NT2/D1 (cell line): ENCODE data around the gene ABCG1.

Experiments
- SUZ12 ChIP-seq: IDR thresholded peaks from 2 replicates; pipeline ENCODE4 v1.6.1; 2011; ENCODE audit not compliant: insufficient read length, insufficient read depth; ENCODE audit errors: extremely low read depth
- YY1 ChIP-seq: IDR thresholded peaks from 2 replicates; pipeline ENCODE4 v1.6.1; 2011; ENCODE audit not compliant: insufficient read length, insufficient read depth
- ZNF274 ChIP-seq: IDR thresholded peaks from 2 replicates; pipeline ENCODE4 v1.6.1; 2011; ENCODE audit warnings: mild to moderate bottlenecking, low read depth, low read length

GRCh38 chr21:42272984-42273600, 54.2 kb downstream of the ABCG1 start:
- TF ChIP-seq ZNF274 = no peak
- no peak for TF ChIP-seq YY1
- TF ChIP-seq SUZ12 = no peak
